ENCODE data around the gene FOXL2NB.
A peak's percentile ranks its signal among the peaks of the same experiment; 100 is the strongest.

FOXL2NB gene

GRCh38 chr3:138944929-138945708 is 1.9 kb upstream of the FOXL2NB start:
- Histone ChIP-seq H3K9me3 (ENCODE audit: control insufficient read depth, low read length) (no peaks in the 10 kb centered on the region), H2BK5ac (ENCODE audit: low read depth, low read length, poor library complexity, severe bottlenecking) (no peak overlapping the region), H2BK15ac (ENCODE audit: low read depth, poor library complexity, severe bottlenecking) (no peak overlapping the region), H4K91ac (ENCODE audit: low read length) (peak overlapping the region; percentile 19), H2AFZ (ENCODE audit: low read depth, low read length) (no peak overlapping the region), H2BK120ac (ENCODE audit: low read depth, low read length) (no peak overlapping the region), H3K79me1 (replicated peaks; ENCODE audit: low read length, poor library complexity, severe bottlenecking) (no peaks in the 10 kb centered on the region), H3K4ac (ENCODE audit: low read depth in 1 of 2, low read length in 2 of 2) (no peak overlapping the region), H3K4me2 (ENCODE audit: low read length, poor library complexity, severe bottlenecking) (peak overlapping the region; percentile 75), H4K8ac (ENCODE audit: low read length) (no peak overlapping the region), H3K18ac (ENCODE audit: low read depth in 1 of 2, low read length in 2 of 2) (no peak overlapping the region), H3K27me3 (ENCODE audit: control insufficient read depth in 1 of 2, insufficient read depth in 1 of 2, low read length in 2 of 2) (peaks cover 92 to 97% of the 10 kb centered on the region in 2 experiments), H3K23ac (ENCODE audit: low read length in 2 of 2) (peak overlapping the region in 1 of 2 experiments; percentile 90), H3K4me3 (ENCODE audit: insufficient read depth in 1 of 2, low read depth in 1 of 2, low read length in 2 of 2) (peak overlapping the region; percentile 24 to 48), H3K27ac (ENCODE audit: low read length, poor library complexity, severe bottlenecking) (no peak overlapping the region), H2AK5ac (ENCODE audit: low read length, severe bottlenecking) (no peak overlapping the region), H3K9ac (ENCODE audit: low read length) (no peak overlapping the region), H3K4me1 (ENCODE audit: control insufficient read depth, insufficient read depth, low read depth, low read length) (peaks cover 42% of the 10 kb centered on the region), H2BK12ac (ENCODE audit: low read length in 2 of 2) (no peak overlapping the region), H3K36me3 (ENCODE audit: control insufficient read depth in 1 of 2, insufficient read depth in 2 of 2, low read depth in 1 of 2, low read length in 2 of 2) (peaks cover 0 to 3% of the 10 kb centered on the region in 2 experiments), H3K14ac (ENCODE audit: low read length in 2 of 2) (no peak overlapping the region)
- DNase-seq, result peak; percentile 26
- 3% methylated on average over 72 of the region's 80 CpGs for WGBS

DNA sequence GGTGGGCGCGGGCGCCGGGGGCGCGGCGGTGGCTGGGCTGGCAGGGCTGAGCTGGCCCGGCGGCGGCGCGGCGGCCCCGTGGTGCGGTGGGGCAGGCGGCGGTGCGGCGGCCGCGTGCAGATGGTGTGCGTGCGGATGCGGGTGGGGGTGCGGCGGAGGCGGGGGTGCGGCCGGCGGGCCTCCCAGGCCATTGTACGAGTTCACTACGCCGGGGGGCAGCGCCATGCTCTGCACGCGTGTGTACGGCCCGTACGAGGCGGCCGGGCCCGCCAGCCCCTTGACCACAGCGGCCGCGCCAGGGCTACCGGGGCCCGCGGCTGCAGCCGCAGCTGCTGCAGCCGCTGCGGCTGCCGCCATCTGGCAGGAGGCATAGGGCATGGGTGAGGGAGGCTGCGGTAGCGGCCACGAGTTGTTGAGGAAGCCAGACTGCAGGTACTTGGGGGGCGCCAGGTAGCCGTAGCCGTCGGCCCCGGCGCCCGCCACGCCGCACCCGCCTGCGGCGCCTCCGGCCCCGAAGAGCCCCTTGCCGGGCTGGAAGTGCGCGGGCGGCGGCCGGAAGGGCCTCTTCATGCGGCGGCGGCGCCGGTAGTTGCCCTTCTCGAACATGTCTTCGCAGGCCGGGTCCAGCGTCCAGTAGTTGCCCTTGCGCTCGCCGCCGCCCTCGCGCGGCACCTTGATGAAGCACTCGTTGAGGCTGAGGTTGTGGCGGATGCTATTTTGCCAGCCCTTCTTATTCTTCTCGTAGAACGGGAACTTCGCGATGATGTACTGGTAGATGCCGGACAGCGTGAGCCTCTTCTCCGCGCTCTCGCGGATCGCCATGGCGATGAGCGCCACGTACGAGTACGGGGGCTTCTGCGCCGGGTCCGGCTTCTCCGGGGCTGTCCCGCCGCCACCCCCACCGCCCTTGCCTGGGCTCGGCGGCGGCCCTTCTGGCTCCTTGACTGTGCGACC is 1.0 kb upstream of the FOXL2NB start:
- no peak overlapping the region for H4K8ac ChIP-seq (ENCODE audit: low read length)
- H3K4me2 ChIP-seq (ENCODE audit: low read length, poor library complexity, severe bottlenecking), result peak overlapping the region; percentile 70
- H3K14ac ChIP-seq (ENCODE audit: low read length in 2 of 2), result no peak overlapping the region
- no peak overlapping the region for H3K4ac ChIP-seq (ENCODE audit: low read depth in 1 of 2, low read length in 2 of 2)
- H3K27me3 ChIP-seq (ENCODE audit: control insufficient read depth in 1 of 2, insufficient read depth in 1 of 2, low read length in 2 of 2), result peaks cover 92 to 97% of the 10 kb centered on the region in 2 experiments
- H2BK5ac ChIP-seq (ENCODE audit: low read depth, low read length, poor library complexity, severe bottlenecking), result no peak overlapping the region
- H3K18ac ChIP-seq (ENCODE audit: low read depth in 1 of 2, low read length in 2 of 2), result no peak overlapping the region
- H3K9me3 ChIP-seq (ENCODE audit: control insufficient read depth, low read length), result no peaks in the 10 kb centered on the region
- H3K23ac ChIP-seq (ENCODE audit: low read length in 2 of 2), result peak overlapping the region in 1 of 2 experiments; percentile 32
- 2% methylated on average over 87 of the region's 120 CpGs for WGBS
- no peak overlapping the region for H3K9ac ChIP-seq (ENCODE audit: low read length)
- H2BK15ac ChIP-seq (ENCODE audit: low read depth, poor library complexity, severe bottlenecking), result no peak overlapping the region
- no peak overlapping the region for H2AK5ac ChIP-seq (ENCODE audit: low read length, severe bottlenecking)
- no peak overlapping the region for H2BK120ac ChIP-seq (ENCODE audit: low read depth, low read length)
- no peak overlapping the region for H3K27ac ChIP-seq (ENCODE audit: low read length, poor library complexity, severe bottlenecking)
- H2AFZ ChIP-seq (ENCODE audit: low read depth, low read length), result no peak overlapping the region
- no peak overlapping the region for H2BK12ac ChIP-seq (ENCODE audit: low read length in 2 of 2)
- peaks cover 0 to 3% of the 10 kb centered on the region in 2 experiments for H3K36me3 ChIP-seq (ENCODE audit: control insufficient read depth in 1 of 2, insufficient read depth in 2 of 2, low read depth in 1 of 2, low read length in 2 of 2)
- no peak for DNase-seq
- H3K79me1 ChIP-seq (replicated peaks; ENCODE audit: low read length, poor library complexity, severe bottlenecking), result no peaks in the 10 kb centered on the region
- H4K91ac ChIP-seq (ENCODE audit: low read length), result peak overlapping the region; percentile 19
- H3K4me3 ChIP-seq (ENCODE audit: insufficient read depth in 1 of 2, low read depth in 1 of 2, low read length in 2 of 2), result peak overlapping the region; percentile 48 to 59
- H3K4me1 ChIP-seq (ENCODE audit: control insufficient read depth, insufficient read depth, low read depth, low read length), result peaks cover 46% of the 10 kb centered on the region

DNA sequence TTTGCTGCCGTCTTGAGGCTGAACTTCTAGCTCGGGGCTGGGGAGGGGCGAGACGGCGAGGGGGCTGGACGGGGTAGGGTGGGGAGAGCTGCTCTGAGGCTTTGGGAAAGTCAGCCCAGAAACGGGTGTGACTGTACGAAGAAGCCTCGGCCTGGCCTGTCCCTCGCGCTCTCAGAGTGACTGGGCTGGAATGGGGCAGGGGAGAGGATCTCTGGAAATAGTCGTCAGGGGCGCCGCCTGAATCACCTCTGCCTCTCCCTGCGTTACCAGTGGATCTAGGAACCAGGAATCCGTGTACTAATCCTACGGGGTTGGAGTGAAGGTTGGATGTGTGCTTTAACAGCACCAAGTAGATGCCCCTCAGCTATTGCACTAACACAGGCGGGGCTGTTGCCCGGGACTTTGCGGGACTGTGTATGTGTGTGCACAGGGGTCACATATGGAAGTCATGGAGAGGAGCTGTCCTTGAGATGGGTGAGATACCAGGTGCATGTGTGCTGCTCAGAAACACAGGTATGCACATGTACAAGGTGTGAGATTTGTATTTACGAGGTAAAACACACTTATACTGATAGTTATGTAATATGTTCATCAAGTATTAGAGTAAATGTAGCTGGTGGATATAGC is 591 bp downstream of the FOXL2NB start:
- H2AK5ac ChIP-seq (ENCODE audit: low read length, severe bottlenecking), result no peak overlapping the region
- no peak overlapping the region for H3K4me3 ChIP-seq (ENCODE audit: insufficient read depth in 1 of 2, low read depth in 1 of 2, low read length in 2 of 2)
- H3K27ac ChIP-seq (ENCODE audit: low read length, poor library complexity, severe bottlenecking), result no peak overlapping the region
- no peak for DNase-seq
- peak overlapping the region; percentile 31 for H3K4me2 ChIP-seq (ENCODE audit: low read length, poor library complexity, severe bottlenecking)
- no peak overlapping the region for H4K91ac ChIP-seq (ENCODE audit: low read length)
- no peak overlapping the region for H2BK120ac ChIP-seq (ENCODE audit: low read depth, low read length)
- H3K27me3 ChIP-seq (ENCODE audit: control insufficient read depth in 1 of 2, insufficient read depth in 1 of 2, low read length in 2 of 2), result peaks cover 92 to 96% of the 10 kb centered on the region in 2 experiments
- no peak overlapping the region for H3K23ac ChIP-seq (ENCODE audit: low read length in 2 of 2)
- peaks cover 0 to 3% of the 10 kb centered on the region in 2 experiments for H3K36me3 ChIP-seq (ENCODE audit: control insufficient read depth in 1 of 2, insufficient read depth in 2 of 2, low read depth in 1 of 2, low read length in 2 of 2)
- no peak overlapping the region for H2BK5ac ChIP-seq (ENCODE audit: low read depth, low read length, poor library complexity, severe bottlenecking)
- H3K4me1 ChIP-seq (ENCODE audit: control insufficient read depth, insufficient read depth, low read depth, low read length), result peaks cover 46% of the 10 kb centered on the region
- no peak overlapping the region for H2BK12ac ChIP-seq (ENCODE audit: low read length in 2 of 2)
- no peak overlapping the region for H3K9ac ChIP-seq (ENCODE audit: low read length)
- H3K18ac ChIP-seq (ENCODE audit: low read depth in 1 of 2, low read length in 2 of 2), result no peak overlapping the region
- H3K4ac ChIP-seq (ENCODE audit: low read depth in 1 of 2, low read length in 2 of 2), result no peak overlapping the region
- 11% methylated on average over 20 of the region's 21 CpGs for WGBS
- H3K79me1 ChIP-seq (replicated peaks; ENCODE audit: low read length, poor library complexity, severe bottlenecking), result no peaks in the 10 kb centered on the region
- H2BK15ac ChIP-seq (ENCODE audit: low read depth, poor library complexity, severe bottlenecking), result no peak overlapping the region
- no peak overlapping the region for H4K8ac ChIP-seq (ENCODE audit: low read length)
- no peak overlapping the region for H3K14ac ChIP-seq (ENCODE audit: low read length in 2 of 2)
- H3K9me3 ChIP-seq (ENCODE audit: control insufficient read depth, low read length), result no peaks in the 10 kb centered on the region
- no peak overlapping the region for H2AFZ ChIP-seq (ENCODE audit: low read depth, low read length)

All from mesenchymal stem cell (in vitro differentiated cells and primary cell).